MM.1S (cell line): ENCODE measurements around the gene ISOC2.

Source experiments
- CTCF ChIP-seq: fragments of 300-600 bp; sonication (generic); IDR thresholded peaks from 2 replicates; pipeline ENCODE4 v1.5.1; 2016; ENCODE audit warnings: antibody characterized with exemption, low read length, mixed read lengths
- EZH2 ChIP-seq: fragments of 300-600 bp; sonication (generic); optimal IDR thresholded peaks from 2 replicates; pipeline ENCODE3; 2017; ENCODE audit warnings: low read depth, mild to moderate bottlenecking, antibody characterized with exemption, low read length, mixed read lengths
- EZH2phosphoT487 ChIP-seq: fragments of 300-600 bp; sonication (generic); IDR thresholded peaks from 2 replicates; pipeline ENCODE4 v1.6.1; 2018; ENCODE audit warnings: antibody characterized with exemption, low read length

GRCh38 chr19:55419103-55419502 is 42.3 kb downstream of the ISOC2 start:
- no peak for TF ChIP-seq CTCF
- TF ChIP-seq EZH2phosphoT487, result no peak
- no peak for TF ChIP-seq EZH2
